Measurements from ENCODE around the gene FAAP100.
"Not testable (repeated sequence)": the region's sequence is repeated elsewhere in the genome, so short reads cannot be mapped to it uniquely, and the experiment has no call there.

The FAAP100 gene

DNA sequence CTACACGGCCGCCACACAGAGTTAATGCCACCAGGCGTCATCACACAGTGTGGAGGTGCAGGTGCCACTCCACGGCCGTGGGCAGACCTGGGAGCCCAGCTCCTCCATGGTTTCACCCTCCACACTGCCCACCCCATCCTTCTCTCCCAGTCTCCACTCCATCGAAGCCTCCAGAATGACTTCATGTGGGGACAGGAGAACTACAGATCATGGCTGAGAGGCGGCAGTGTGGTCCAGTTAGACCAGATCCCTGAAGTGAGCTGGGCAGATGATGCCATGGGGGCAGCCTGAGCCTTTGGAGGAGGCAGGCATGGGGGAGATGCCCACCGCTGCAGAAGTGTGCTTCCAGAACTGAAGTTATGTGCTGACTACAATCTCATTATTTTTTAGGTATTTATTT is 38.0 kb upstream of the FAAP100 start:
- TF ChIP-seq, protein P1, sequence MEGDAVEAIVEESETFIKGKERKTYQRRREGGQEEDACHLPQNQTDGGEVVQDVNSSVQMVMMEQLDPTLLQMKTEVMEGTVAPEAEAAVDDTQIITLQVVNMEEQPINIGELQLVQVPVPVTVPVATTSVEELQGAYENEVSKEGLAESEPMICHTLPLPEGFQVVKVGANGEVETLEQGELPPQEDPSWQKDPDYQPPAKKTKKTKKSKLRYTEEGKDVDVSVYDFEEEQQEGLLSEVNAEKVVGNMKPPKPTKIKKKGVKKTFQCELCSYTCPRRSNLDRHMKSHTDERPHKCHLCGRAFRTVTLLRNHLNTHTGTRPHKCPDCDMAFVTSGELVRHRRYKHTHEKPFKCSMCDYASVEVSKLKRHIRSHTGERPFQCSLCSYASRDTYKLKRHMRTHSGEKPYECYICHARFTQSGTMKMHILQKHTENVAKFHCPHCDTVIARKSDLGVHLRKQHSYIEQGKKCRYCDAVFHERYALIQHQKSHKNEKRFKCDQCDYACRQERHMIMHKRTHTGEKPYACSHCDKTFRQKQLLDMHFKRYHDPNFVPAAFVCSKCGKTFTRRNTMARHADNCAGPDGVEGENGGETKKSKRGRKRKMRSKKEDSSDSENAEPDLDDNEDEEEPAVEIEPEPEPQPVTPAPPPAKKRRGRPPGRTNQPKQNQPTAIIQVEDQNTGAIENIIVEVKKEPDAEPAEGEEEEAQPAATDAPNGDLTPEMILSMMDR (IDR thresholded peaks at IDR 0.05; ENCODE audit: insufficient read depth, low read depth, low read length, missing control alignments), result no peak
- no peak overlapping the region for H3K4me3 ChIP-seq (ENCODE audit: low read length)
- DNase-seq (ENCODE audit: low read depth), result no peak

DNA sequence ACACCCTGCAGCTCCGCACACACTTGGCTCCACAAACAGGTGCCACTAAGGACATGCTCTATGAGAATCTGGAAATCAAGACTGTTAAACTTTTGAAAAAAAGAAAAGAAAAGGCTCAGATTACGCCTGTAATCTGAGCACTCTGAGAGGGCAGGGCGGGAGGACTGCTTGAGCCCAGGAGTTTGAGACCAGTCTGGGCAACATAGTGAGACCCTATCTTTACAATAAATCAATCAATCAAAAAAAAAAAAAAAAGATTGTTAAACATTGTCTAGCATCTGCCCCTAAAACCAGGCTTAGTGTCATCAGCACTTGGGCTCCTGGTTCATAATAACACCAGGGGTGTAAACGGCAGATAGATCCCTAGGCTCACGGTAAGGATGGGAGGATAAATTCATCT is 37.5 kb upstream of the FAAP100 start:
- no peak for DNase-seq (ENCODE audit: low read depth)
- no peak overlapping the region for H3K4me3 ChIP-seq (ENCODE audit: low read length)
- TF ChIP-seq, protein P1 (IDR thresholded peaks at IDR 0.05; ENCODE audit: insufficient read depth, low read depth, low read length, missing control alignments), result no peak

DNA sequence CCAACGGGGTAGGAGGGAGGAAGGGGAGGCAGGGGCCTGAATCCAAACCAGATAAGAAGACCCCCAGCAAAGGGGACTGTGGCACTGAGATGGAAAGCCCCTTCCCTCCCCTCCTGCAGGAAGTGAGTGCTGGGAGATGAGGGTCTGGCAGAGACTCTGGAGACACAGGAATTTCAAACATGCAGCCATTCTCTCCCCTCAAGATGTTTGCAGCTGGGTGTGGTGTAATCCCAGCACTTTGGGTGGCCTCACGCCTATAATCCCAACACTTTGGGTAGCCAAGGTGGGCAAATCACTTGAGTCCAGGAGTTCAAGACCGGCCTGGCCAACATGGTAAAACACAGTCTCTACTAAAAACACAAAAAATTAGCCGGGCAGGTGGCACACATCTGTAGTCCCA is 33.9 kb upstream of the FAAP100 start:
- no peak for DNase-seq (ENCODE audit: low read depth)
- TF ChIP-seq, protein P1 (IDR thresholded peaks at IDR 0.05; ENCODE audit: insufficient read depth, low read depth, low read length, missing control alignments), result no peak
- H3K4me3 ChIP-seq (ENCODE audit: low read length), result no peak overlapping the region

DNA sequence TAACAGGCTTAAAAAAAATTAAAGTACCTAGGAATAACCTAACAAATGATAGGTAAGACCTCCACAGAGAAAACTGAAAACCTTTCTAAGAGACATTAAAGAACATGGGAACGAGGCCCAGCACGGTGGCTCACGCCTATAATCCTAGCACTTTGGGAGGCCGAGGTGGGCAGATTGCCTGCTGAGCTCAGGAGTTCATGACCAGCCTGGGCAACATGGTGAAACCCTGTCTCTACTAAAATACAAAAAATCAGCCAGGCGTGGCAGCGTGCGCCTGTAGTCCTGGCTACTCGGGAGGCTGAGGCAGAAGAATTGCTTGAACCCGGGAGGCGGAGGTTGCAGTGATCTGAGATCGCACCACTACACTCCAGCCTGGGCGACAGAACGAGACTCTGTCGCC is 32.6 kb upstream of the FAAP100 start:
- not testable (repeated sequence) for H3K4me3 ChIP-seq (ENCODE audit: low read length); DNase-seq (ENCODE audit: low read depth)

DNA sequence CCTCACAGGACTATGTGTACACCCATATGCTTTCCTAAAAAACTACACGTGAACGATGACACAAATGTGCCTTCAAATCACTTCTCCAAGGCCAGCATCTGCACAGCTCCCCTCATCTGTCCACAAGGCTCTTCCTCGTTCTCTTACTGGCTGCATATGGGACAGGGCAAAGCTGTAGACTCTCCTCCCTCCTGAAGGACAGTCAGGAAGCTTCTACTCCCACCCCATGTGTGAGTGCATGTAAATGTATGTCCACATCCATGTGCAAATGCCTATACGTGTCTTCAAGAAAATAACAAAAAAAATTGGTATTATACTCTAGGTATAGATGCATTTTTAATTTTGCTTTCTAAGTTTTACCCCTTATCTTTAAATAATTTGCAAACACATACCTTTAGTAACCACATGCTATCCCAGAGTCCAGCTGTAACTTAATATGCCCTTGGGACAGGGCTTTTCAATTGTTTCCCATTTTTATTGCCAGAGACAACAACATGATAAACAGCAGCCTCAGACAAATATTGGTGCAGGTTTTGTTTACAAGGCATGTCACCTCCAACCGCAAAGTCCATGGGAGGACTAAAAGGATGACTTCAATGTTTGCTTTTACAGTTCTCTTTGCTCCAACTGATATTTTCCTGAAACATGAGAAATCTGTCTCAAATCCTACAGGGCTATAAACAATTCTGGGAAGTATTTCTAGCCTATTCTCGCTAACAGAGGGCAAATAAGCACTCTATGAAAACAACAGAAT is 31.6 kb upstream of the FAAP100 start:
- TF ChIP-seq, protein P1 (IDR thresholded peaks at IDR 0.05; ENCODE audit: insufficient read depth, low read depth, low read length, missing control alignments), result no peak
- no peak overlapping the region for H3K4me3 ChIP-seq (ENCODE audit: low read length)
- no peak for DNase-seq (ENCODE audit: low read depth)

DNA sequence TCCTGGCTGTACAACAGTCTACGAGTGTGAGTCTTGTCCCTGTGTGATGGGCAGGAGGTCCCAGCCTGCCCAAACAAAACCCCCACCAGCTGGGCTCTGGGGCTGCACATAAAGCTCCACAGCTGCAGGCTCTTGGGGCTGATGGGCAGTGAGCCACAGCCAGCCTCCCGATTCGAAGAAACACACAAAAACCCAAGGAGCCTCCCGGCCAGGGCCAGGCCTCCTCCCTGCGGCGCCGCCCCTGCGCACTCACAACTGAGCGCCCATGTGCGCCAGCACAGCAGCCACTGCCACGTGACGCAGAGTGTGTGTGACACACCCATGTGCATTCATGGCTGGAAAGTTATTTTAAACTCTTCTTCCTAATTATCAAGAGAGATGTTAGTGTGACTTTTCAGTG is 30.6 kb upstream of the FAAP100 start:
- H3K4me3 ChIP-seq (ENCODE audit: low read length), result no peak overlapping the region
- TF ChIP-seq, protein P1 (IDR thresholded peaks at IDR 0.05; ENCODE audit: insufficient read depth, low read depth, low read length, missing control alignments), result no peak
- no peak for DNase-seq (ENCODE audit: low read depth)

DNA sequence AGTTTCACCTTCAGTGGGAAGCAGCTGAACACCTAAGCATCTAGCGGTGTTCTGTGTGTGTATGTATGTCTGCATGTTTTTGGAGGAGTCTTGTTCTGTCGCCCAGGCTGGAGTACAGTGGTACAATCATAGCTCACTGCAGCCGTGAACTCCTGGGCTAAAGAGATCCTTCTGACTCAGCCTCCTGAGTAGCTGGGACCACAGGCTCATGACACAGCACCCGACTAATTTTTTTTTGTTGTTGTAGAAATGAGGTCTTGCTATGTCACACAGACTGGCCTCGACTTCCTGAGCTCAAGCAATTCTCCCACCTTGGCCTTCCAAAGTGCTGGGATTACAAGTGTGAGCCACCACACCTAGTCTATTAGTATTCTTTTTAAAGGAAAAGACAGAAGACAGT is 30.2 kb upstream of the FAAP100 start:
- DNase-seq (ENCODE audit: low read depth), result peak; percentile 28
- TF ChIP-seq, protein P1 (IDR thresholded peaks at IDR 0.05; ENCODE audit: insufficient read depth, low read depth, low read length, missing control alignments), result no peak
- no peak overlapping the region for H3K4me3 ChIP-seq (ENCODE audit: low read length)

All from epithelial cell of esophagus (primary cell).